Liver (tissue), 3 donors: ENCODE results near the gene WDR45.

Experiments
- CTCF ChIP-seq: fragments of 150-350 bp; IDR thresholded peaks from 2 replicates; pipeline ENCODE4 v1.5.1; 2017; ENCODE audit warnings: improper control_type of control experiment, low read depth, low read length; ENCODE audit not compliant: missing input control
- EGR1 ChIP-seq, 2 donors: IDR thresholded peaks; 2 replicates each; pipeline ENCODE4 v1.6.1; 2016 to 2018; ENCODE audit warnings: antibody characterized with exemption in 2 of 2, low read depth in 2 of 2
- JUND ChIP-seq, 2 donors: IDR thresholded peaks; 2 replicates each; pipeline ENCODE4 v1.6.1; 2016; ENCODE audit warnings: antibody characterized with exemption in 2 of 2
- SP1 ChIP-seq: IDR thresholded peaks from 2 replicates; pipeline ENCODE4 v1.6.1; 2018; ENCODE audit warnings: antibody characterized with exemption, mild to moderate bottlenecking
- TAF1 ChIP-seq: conservative IDR thresholded peaks from 2 replicates; pipeline ENCODE4 v1.6.1; 2016; ENCODE audit warnings: antibody characterized with exemption, mild to moderate bottlenecking
- TF ChIP-seq, protein P1 (sequence below): IDR thresholded peaks from 2 replicates; pipeline ENCODE4 v1.6.1; 2016; ENCODE audit warnings: antibody characterized with exemption
- donor health status: healthy.
- donor health status: healthy.

- no peak for TF ChIP-seq CTCF
- no peak for TF ChIP-seq EGR1 (IDR thresholded peaks at IDR 0.05; ENCODE audit: low read depth in 2 of 2)
- TF ChIP-seq, protein P1, sequence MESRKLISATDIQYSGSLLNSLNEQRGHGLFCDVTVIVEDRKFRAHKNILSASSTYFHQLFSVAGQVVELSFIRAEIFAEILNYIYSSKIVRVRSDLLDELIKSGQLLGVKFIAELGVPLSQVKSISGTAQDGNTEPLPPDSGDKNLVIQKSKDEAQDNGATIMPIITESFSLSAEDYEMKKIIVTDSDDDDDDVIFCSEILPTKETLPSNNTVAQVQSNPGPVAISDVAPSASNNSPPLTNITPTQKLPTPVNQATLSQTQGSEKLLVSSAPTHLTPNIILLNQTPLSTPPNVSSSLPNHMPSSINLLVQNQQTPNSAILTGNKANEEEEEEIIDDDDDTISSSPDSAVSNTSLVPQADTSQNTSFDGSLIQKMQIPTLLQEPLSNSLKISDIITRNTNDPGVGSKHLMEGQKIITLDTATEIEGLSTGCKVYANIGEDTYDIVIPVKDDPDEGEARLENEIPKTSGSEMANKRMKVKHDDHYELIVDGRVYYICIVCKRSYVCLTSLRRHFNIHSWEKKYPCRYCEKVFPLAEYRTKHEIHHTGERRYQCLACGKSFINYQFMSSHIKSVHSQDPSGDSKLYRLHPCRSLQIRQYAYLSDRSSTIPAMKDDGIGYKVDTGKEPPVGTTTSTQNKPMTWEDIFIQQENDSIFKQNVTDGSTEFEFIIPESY: no peak
- TF ChIP-seq SP1: no peak
- no peak for TF ChIP-seq JUND (IDR thresholded peaks at IDR 0.05)
- no peak for TF ChIP-seq TAF1
Measured at GRCh38 chrX:49075347-49075746, 4.3 kb downstream of the WDR45 start.
